ENCODE data around the gene RSRC2. TPM values are rescaled to one million over a fixed set of nuclear protein-coding genes. Genes with fewer than 3 reads are reported as not detected.

The RSRC2 gene
- total and polyA plus RNA-seq, 9 of the 15 experiments (the other 6 are each of a cell fraction or from before 2014, with no cell fraction given): 52.6 to 123 (median 80.3) TPM

- TF ChIP-seq MEIS2 (IDR thresholded peaks at IDR 0.05; ENCODE audit: partially characterized antibody): peak; percentile 14
- no peak for TF ChIP-seq HDAC3 (IDR thresholded peaks at IDR 0.05; ENCODE audit: borderline replicate concordance, partially characterized antibody)
- TF ChIP-seq SRSF7 (optimal IDR thresholded peaks at IDR 0.05; ENCODE audit: low read depth, low read length): no peak
- no peak for TF ChIP-seq ZNF311 (CRISPR knock-in tag; IDR thresholded peaks at IDR 0.05)
- no peak for TF ChIP-seq ETS2 (tag; IDR thresholded peaks at IDR 0.05; ENCODE audit: borderline replicate concordance, poor library complexity, severe bottlenecking)
- no peak for TF ChIP-seq PHF21A (IDR thresholded peaks at IDR 0.05; ENCODE audit: borderline replicate concordance, low read depth)
- no peak for TF ChIP-seq ZNF561 (CRISPR knock-in tag; conservative IDR thresholded peaks at IDR 0.05)
- peak; percentile 92 for TF ChIP-seq SP1 (CRISPR knock-in tag; IDR thresholded peaks at IDR 0.05)
- no peak for TF ChIP-seq ZNF586 (CRISPR knock-in tag; conservative IDR thresholded peaks at IDR 0.05)
- peak; percentile 79 to 95 (median 89) for TF ChIP-seq YY1 (IDR thresholded peaks at IDR 0.05; ENCODE audit: borderline replicate concordance in 1 of 3, control insufficient read depth in 1 of 3, extremely low read depth in 1 of 3, insufficient read depth in 3 of 3, insufficient read length in 1 of 3, insufficient replicate concordance in 2 of 3, low read depth in 1 of 3, low read length in 2 of 3)
- no peak for TF ChIP-seq RERE (CRISPR knock-in tag; IDR thresholded peaks at IDR 0.05; ENCODE audit: borderline replicate concordance)
- TF ChIP-seq XRCC4 (IDR thresholded peaks at IDR 0.05; ENCODE audit: extremely low read depth, insufficient read depth, insufficient read length): no peak
- no peak for TF ChIP-seq ARHGAP35 (IDR thresholded peaks at IDR 0.05; ENCODE audit: partially characterized antibody)
- peak in 1 of 2 experiments; percentile 17; a peak in 1 of 4 replicates for TF ChIP-seq HDAC1 (IDR thresholded peaks at IDR 0.05)
- no peak for TF ChIP-seq PHB2 (IDR thresholded peaks at IDR 0.05; ENCODE audit: low read depth)
Measured at GRCh38 chr12:122500685-122501488, 25.8 kb downstream of the RSRC2 start, which contains the start of gene ZCCHC8 (continued).

Data from K562 (cell line).